B cell (primary cell): ENCODE results near the gene PPP1R12B. TPM values are rescaled to one million over a fixed set of nuclear protein-coding genes. Genes with fewer than 3 reads are reported as not detected.
"Not testable (repeated sequence)": the region's sequence is repeated elsewhere in the genome, so short reads cannot be mapped to it uniquely, and the experiment has no call there.

Experiments
- ATAC-seq: fragments of 200-7000 bp; cut with Tn5 transposase; one replicate; pipeline ENCODE4 v1.10.0; 2021; ENCODE audit warnings: low read depth, mild to moderate bottlenecking, moderate number of reproducible peaks, moderate library complexity
- CTCF ChIA-PET: fragments of 350-600 bp; sonication (Branson Sonifier 250); formaldehyde crosslinking; loops from one replicate; lab custom pipeline; 2021; ENCODE audit warnings: antibody characterized with exemption, inconsistent platforms; lab: Charles Lee
- POLR2A ChIA-PET: fragments of 350-600 bp; sonication (Branson Sonifier 250); formaldehyde crosslinking; loops from one replicate; lab custom pipeline; 2021; ENCODE audit warnings: antibody characterized with exemption; lab: Charles Lee
- DNase-seq: peaks from one replicate; pipeline ENCODE4 v3.0.0; 2013
- H2AFZ ChIP-seq: 2 replicates; pipeline ENCODE4 v1.6.1; 2012; ENCODE audit warnings: mild to moderate bottlenecking, low read depth, low read length; ENCODE audit not compliant: insufficient read depth, poor library complexity, severe bottlenecking
- H3K27ac ChIP-seq, 2 donors: 1 replicate in 1 of 2; 2 replicates in 1 of 2; pipeline ENCODE4 v1.5.1; 2012 to 2013; ENCODE audit warnings: low read length in 2 of 2, mild to moderate bottlenecking in 2 of 2, moderate library complexity in 1 of 2
- H3K27me3 ChIP-seq, 4 experiments: fragments of 200-600 bp in 1 of 4; sonication (generic) in 1 of 4; replicated peaks in 1 of 4; 1 replicate in 2 of 4; 2 replicates in 2 of 4; pipeline versions ENCODE4 v1.6.1 to v1.7.0; 2013 to 2016; ENCODE audit warnings: low read length in 3 of 4, mild to moderate bottlenecking in 2 of 4, mixed read lengths in 1 of 4, moderate library complexity in 1 of 4; ENCODE audit not compliant: insufficient read depth in 4 of 4, control insufficient read depth in 3 of 4; ENCODE audit errors: control extremely low read depth in 1 of 4
- H3K36me3 ChIP-seq, 2 experiments: replicated peaks in 1 of 2; 1 replicate in 1 of 2; 2 replicates in 1 of 2; pipeline versions ENCODE4 v1.6.1 to v1.7.1; 2013; ENCODE audit warnings: low read length in 1 of 2; ENCODE audit not compliant: insufficient read depth in 2 of 2, control insufficient read depth in 1 of 2; ENCODE audit errors: control extremely low read depth in 1 of 2, extremely low read depth in 1 of 2
- H3K4me1 ChIP-seq, 2 donors: fragments of 200-600 bp in 1 of 2; sonication (generic) in 1 of 2; 1 replicate in 1 of 2; 2 replicates in 1 of 2; pipeline versions ENCODE4 v1.5.1 to v1.6.1; 2013 to 2017; ENCODE audit warnings: low read length in 2 of 2; ENCODE audit not compliant: control insufficient read depth in 2 of 2, insufficient read depth in 2 of 2
- H3K4me2 ChIP-seq: replicated peaks from 2 replicates; pipeline ENCODE3; 2012; ENCODE audit warnings: mild to moderate bottlenecking, low read depth, low read length; ENCODE audit not compliant: poor library complexity, severe bottlenecking
- H3K4me3 ChIP-seq, 5 experiments: fragments of 200-600 bp in 1 of 5; sonication (generic) in 1 of 5; 1 replicate in 3 of 5; 2 replicates in 2 of 5; pipeline versions ENCODE4 v1.5.1 to v1.7.0; 2011 to 2016; ENCODE audit warnings: low read length in 4 of 5, mild to moderate bottlenecking in 4 of 5, low read depth in 2 of 5, control low read depth in 1 of 5, moderate library complexity in 1 of 5; ENCODE audit not compliant: insufficient read depth in 1 of 5; ENCODE audit errors: control extremely low read depth in 1 of 5, extremely low read depth in 1 of 5
- H3K79me2 ChIP-seq: fragments of 200-600 bp; sonication (generic); one replicate; pipeline ENCODE4 v1.6.0; 2016; ENCODE audit warnings: low read length; ENCODE audit not compliant: control insufficient read depth, insufficient read depth
- H3K9ac ChIP-seq: fragments of 200-600 bp; sonication (generic); 2 replicates; pipeline ENCODE4 v1.6.1; 2017; ENCODE audit warnings: mild to moderate bottlenecking, low read length, moderate library complexity
- H3K9me3 ChIP-seq, 3 donors: one replicate each; pipeline versions ENCODE4 v1.6.1 to v1.7.1; 2013; ENCODE audit warnings: low read length in 2 of 3; ENCODE audit not compliant: control insufficient read depth in 2 of 3, insufficient read depth in 1 of 3; ENCODE audit errors: control extremely low read depth in 1 of 3
- H4K20me1 ChIP-seq: 2 replicates; pipeline ENCODE4 v1.6.0; 2012; ENCODE audit warnings: mild to moderate bottlenecking, low read length; ENCODE audit not compliant: insufficient read depth, control insufficient read depth, poor library complexity, severe bottlenecking
- H3K27ac Mint-ChIP-seq: one replicate; pipeline ENCODE4 v1.8.0; 2021; ENCODE audit warnings: mixed read lengths
- H3K27me3 Mint-ChIP-seq: one replicate; pipeline ENCODE4 v1.8.0; 2021; ENCODE audit warnings: mixed read lengths
- H3K4me1 Mint-ChIP-seq: one replicate; pipeline ENCODE4 v1.8.0; 2021; ENCODE audit warnings: mixed read lengths
- H3K4me3 Mint-ChIP-seq: one replicate; pipeline ENCODE4 v1.8.0; 2021; ENCODE audit warnings: mixed read lengths
- H3K9me3 Mint-ChIP-seq: one replicate; pipeline ENCODE4 v1.8.0; 2022; ENCODE audit warnings: mixed read lengths; ENCODE audit not compliant: insufficient read depth
- WGBS: methylation state at CpG from one replicate; pipeline ENCODE4 v1.1.5; 2013; ENCODE audit warnings: missing lambda C conversion rate; ENCODE audit not compliant: insufficient coverage; 5-methylcytosine and 5-hydroxymethylcytosine counted together
- intact Hi-C: fragments of 100-400 bp; cut with micrococcal nuclease; formaldehyde crosslinking; loops from one replicate; pipeline ENCODE4 v1.10.0; 2022
- polyA plus RNA-seq: library from polyadenylated mRNA; depleted of rRNA; stranded (reverse); fragments of >200 nt; gene quantifications from 2 replicates; pipeline ENCODE4 v1.2.3, GENCODE V29; 2012
- total RNA-seq, 2 donors: library from RNA; stranded (reverse); fragments of 120-200 nt in 1 of 2; gene quantifications; 1 replicate in 1 of 2; 2 replicates in 1 of 2; pipeline versions ENCODE4 v1.2.3 to v1.2.4, GENCODE V29; 2013 to 2022

Gene PPP1R12B
- total and polyA plus RNA-seq, 2 donors (not counting 1 experiment from before 2014, with no cell fraction given) = 7.1 to 49.6 TPM

DNA sequence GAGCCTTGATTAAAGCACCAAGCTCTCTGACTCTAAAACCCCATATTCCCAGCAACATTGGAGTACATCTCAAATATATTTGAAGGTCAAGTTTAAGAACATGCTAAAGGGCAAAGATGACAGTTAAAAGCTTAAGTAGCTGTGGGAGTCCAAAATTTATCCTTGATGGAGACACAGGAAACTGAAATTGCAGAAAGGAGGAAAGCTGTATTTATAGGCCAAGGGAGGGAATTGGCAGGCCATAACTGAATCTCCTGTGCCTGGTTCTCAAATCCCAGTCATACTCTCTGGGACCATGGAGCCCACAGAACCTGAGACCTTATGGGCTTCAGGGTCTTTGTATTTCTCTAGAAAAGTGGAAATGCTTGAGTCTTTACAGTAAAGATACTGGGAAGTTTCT, 193.9 kb downstream of the PPP1R12B start:
- H3K4me1 Mint-ChIP-seq = peaks cover 32% of the 10 kb centered on the region
- H3K79me2 ChIP-seq, H3K9me3 Mint-ChIP-seq, H3K27me3 ChIP-seq, H3K4me3 ChIP-seq, H3K4me2 ChIP-seq, ATAC-seq, H3K9ac ChIP-seq, DNase-seq, H3K36me3 ChIP-seq, H2AFZ ChIP-seq, H4K20me1 ChIP-seq, H3K27me3 Mint-ChIP-seq, H3K9me3 ChIP-seq, POLR2A ChIA-PET, H3K4me3 Mint-ChIP-seq, CTCF ChIA-PET, H3K27ac ChIP-seq, intact Hi-C loops, H3K27ac Mint-ChIP-seq: not testable (repeated sequence)
- H3K4me1 ChIP-seq = peaks cover 10 to 11% of the 10 kb centered on the region in 2 donors

DNA sequence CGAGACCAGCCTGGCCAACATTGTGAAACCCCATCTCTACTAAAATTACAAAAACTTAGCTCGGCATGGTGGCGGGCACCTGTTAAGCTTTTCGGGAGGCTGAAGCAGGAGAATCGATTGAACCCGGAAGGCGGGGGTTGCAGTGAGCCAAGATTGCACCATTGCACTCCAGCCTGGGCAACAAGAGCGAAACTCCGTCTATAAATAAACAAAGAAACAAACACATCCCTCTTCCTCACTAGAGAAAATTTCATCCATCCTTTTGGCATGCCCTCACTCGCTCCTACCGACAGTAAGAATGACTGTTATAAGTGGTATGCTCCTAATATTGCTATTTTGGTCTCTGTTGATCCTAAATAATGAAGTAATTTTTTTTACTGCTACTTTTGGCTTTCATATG, 195.0 kb downstream of the PPP1R12B start:
- H3K9me3 Mint-ChIP-seq, H3K79me2 ChIP-seq, DNase-seq, H3K4me3 ChIP-seq, H3K27me3 ChIP-seq, H3K27ac ChIP-seq, H3K4me3 Mint-ChIP-seq, H3K27me3 Mint-ChIP-seq, H3K9ac ChIP-seq, H3K4me2 ChIP-seq, CTCF ChIA-PET, intact Hi-C loops, H2AFZ ChIP-seq, POLR2A ChIA-PET, H3K36me3 ChIP-seq, H3K27ac Mint-ChIP-seq, ATAC-seq, H4K20me1 ChIP-seq, H3K9me3 ChIP-seq: not testable (repeated sequence)
- peaks cover 30% of the 10 kb centered on the region for H3K4me1 Mint-ChIP-seq
- WGBS = 95% methylated on average over 9 of the region's 11 CpGs
- H3K4me1 ChIP-seq = peaks cover 10 to 11% of the 10 kb centered on the region in 2 donors

DNA sequence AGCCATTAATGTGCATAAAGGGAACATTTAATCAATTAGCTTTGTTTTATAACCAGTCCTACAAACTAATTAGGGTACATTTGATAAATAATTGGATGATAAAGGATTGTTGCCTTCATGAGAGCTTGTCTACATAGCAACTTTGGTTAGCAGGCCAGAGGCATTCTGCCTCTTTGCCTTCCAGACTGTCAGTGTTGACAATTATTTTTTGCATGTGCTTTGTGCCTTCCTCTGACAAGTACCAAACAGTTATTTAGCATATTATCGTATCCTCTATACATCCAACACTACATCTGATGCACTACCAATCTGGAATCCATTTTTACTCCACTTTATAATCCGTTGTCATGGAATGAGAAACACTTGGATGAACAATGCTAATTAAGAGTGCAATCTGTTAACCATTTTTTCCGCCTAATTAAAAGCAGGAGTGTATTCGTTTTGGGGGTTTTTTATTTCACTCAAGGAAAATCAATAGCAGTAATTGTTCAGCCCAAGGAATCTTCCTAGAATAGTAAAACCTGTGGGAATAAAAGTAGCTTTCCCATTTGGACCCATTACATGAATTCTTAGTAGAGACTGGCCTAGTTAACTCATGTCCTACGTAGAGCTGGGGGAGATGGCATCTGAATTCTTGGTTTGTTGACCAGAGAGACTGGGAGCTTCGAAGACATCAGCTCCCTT, 196.4 kb downstream of the PPP1R12B start:
- H3K9me3 ChIP-seq, H3K4me2 ChIP-seq, H3K27ac Mint-ChIP-seq, H3K4me3 Mint-ChIP-seq, H3K27me3 ChIP-seq, H3K36me3 ChIP-seq, H2AFZ ChIP-seq, POLR2A ChIA-PET, H4K20me1 ChIP-seq, H3K27me3 Mint-ChIP-seq, intact Hi-C loops, H3K27ac ChIP-seq, H3K4me3 ChIP-seq, H3K9ac ChIP-seq, H3K4me1 ChIP-seq, H3K79me2 ChIP-seq, H3K9me3 Mint-ChIP-seq, ATAC-seq, DNase-seq: not testable (repeated sequence)
- CTCF ChIA-PET = interaction anchor here (0.6 kb wide), 1 partner anchor 11 kb away, joined by 3 read pairs; no protein-coding TSS in a partner anchor
- 80% methylated on average over 1 of the region's 6 CpGs for whole genome bisulfite sequencing
- H3K4me1 Mint-ChIP-seq = peaks cover 19% of the 10 kb centered on the region

DNA sequence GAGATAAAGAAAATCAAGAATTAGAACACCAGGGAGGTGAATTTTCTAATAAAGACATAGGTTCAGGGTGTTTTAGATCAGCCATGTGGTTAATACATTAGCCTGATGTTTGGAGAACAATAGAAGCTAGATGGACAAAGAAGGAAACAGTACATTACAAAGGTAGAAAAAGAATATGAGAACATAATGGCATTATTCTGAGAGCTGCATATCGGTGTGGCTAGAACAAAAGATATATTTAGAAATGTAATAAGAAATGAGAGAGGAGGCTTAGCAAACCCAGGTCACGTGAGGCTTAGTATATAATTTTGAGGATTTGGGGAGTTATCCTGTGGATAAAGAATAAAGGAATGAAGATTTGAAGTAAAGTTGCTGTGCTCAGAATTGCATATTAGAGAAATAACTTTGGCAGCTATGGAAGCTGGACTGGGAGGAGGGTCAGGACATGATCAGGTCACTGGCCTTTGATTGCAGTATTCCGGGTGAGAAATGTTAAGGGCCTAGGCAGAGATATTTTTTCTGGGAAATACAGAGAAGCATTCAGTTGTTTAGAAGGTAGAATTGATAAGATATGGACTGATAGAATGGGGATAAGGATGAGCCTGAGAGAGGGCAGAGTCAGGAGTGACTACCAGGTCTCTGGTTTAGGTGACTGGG, 197.3 kb downstream of the PPP1R12B start:
- H3K9me3 ChIP-seq, H3K4me2 ChIP-seq, CTCF ChIA-PET, H3K27ac Mint-ChIP-seq, H2AFZ ChIP-seq, DNase-seq, ATAC-seq, H3K9ac ChIP-seq, H3K27me3 Mint-ChIP-seq, H3K36me3 ChIP-seq, H4K20me1 ChIP-seq, H3K4me3 Mint-ChIP-seq, POLR2A ChIA-PET, H3K79me2 ChIP-seq, H3K9me3 Mint-ChIP-seq, H3K27me3 ChIP-seq, intact Hi-C loops, H3K27ac ChIP-seq, H3K4me3 ChIP-seq, H3K4me1 ChIP-seq: not testable (repeated sequence)
- peaks cover 13% of the 10 kb centered on the region for H3K4me1 Mint-ChIP-seq
- 68% methylated on average over 3 of the region's 3 CpGs for WGBS
